ENCODE results near the gene SLC25A39.

The SLC25A39 gene

GRCh38 chr17:44273607-44274006 lies 51.0 kb downstream of the SLC25A39 start:
- no peak for DNase-seq (ENCODE audit: low read depth)

GRCh38 chr17:44272954-44273353 lies 51.7 kb downstream of the SLC25A39 start:
- DNase-seq (ENCODE audit: low read depth) = no peak

- DNase-seq (ENCODE audit: low read depth) = no peak
These were observed 52.2 kb downstream of the SLC25A39 start for GRCh38 chr17:44272321-44272951.

Measured in ELR (cell line).